ENCODE data around the gene ANO2.

The ANO2 gene

GRCh38 chr12:5599378-5599777, 345.7 kb downstream of the ANO2 start:
- Histone ChIP-seq H3K4me2 (ENCODE audit: low read length) (no peak overlapping the region), H3K4me1 (ENCODE audit: control insufficient read depth, low read length) (no peaks in the 10 kb centered on the region), H3K4me3 (ENCODE audit: low read length) (no peak overlapping the region), H4K20me1 (ENCODE audit: control insufficient read depth, insufficient read depth, low read depth, low read length) (no peaks in the 10 kb centered on the region), H3K9me3 (ENCODE audit: control insufficient read depth, insufficient read depth, low read length) (no peaks in the 10 kb centered on the region), H3K27ac (ENCODE audit: low read depth, low read length) (no peak overlapping the region), H3K79me2 (ENCODE audit: control insufficient read depth, low read length) (no peaks in the 10 kb centered on the region), H3K27me3 (ENCODE audit: control insufficient read depth, low read length) (peaks cover 12% of the 10 kb centered on the region; the same call in 1 of the 2 replicates), H3F3A (ENCODE audit: control insufficient read depth, insufficient read depth) (no peaks in the 10 kb centered on the region), H3K36me3 (ENCODE audit: control insufficient read depth, low read length) (no peaks in the 10 kb centered on the region), H3K9me2 (replicated peaks; ENCODE audit: control insufficient read depth, low read length) (no peaks in the 10 kb centered on the region)
- TF ChIP-seq EZH2phosphoT487 (IDR thresholded peaks at IDR 0.05; ENCODE audit: borderline replicate concordance, low read length) (no peak), CTCF (IDR thresholded peaks at IDR 0.05; ENCODE audit: low read depth, low read length, poor library complexity, severe bottlenecking) (no peak)

- TF ChIP-seq EZH2phosphoT487 (IDR thresholded peaks at IDR 0.05; ENCODE audit: borderline replicate concordance, low read length) (no peak), CTCF (IDR thresholded peaks at IDR 0.05; ENCODE audit: low read depth, low read length, poor library complexity, severe bottlenecking) (no peak)
Measured at GRCh38 chr12:5593998-5594397, 351.1 kb downstream of the ANO2 start.

GRCh38 chr12:5593086-5593485, 352.0 kb downstream of the ANO2 start:
- Histone ChIP-seq H3K27me3 (ENCODE audit: control insufficient read depth, low read length) (no peaks in the 10 kb centered on the region; the same call in 1 of the 2 replicates), H4K20me1 (ENCODE audit: control insufficient read depth, insufficient read depth, low read depth, low read length) (no peaks in the 10 kb centered on the region), H3K79me2 (ENCODE audit: control insufficient read depth, low read length) (no peaks in the 10 kb centered on the region), H3K27ac (ENCODE audit: low read depth, low read length) (no peak overlapping the region), H3K36me3 (ENCODE audit: control insufficient read depth, low read length) (no peaks in the 10 kb centered on the region), H3F3A (ENCODE audit: control insufficient read depth, insufficient read depth) (no peaks in the 10 kb centered on the region), H3K9me3 (ENCODE audit: control insufficient read depth, insufficient read depth, low read length) (no peaks in the 10 kb centered on the region), H3K4me2 (ENCODE audit: low read length) (no peak overlapping the region), H3K4me1 (ENCODE audit: control insufficient read depth, low read length) (no peaks in the 10 kb centered on the region), H3K9me2 (replicated peaks; ENCODE audit: control insufficient read depth, low read length) (no peaks in the 10 kb centered on the region), H3K4me3 (ENCODE audit: low read length) (no peak overlapping the region)
- TF ChIP-seq EZH2phosphoT487 (IDR thresholded peaks at IDR 0.05; ENCODE audit: borderline replicate concordance, low read length): no peak
- no peak for TF ChIP-seq CTCF (IDR thresholded peaks at IDR 0.05; ENCODE audit: low read depth, low read length, poor library complexity, severe bottlenecking)

More at GRCh38 chr12:5593998-5594397, 351.1 kb downstream of the ANO2 start:
- Histone ChIP-seq H3K27me3 (ENCODE audit: control insufficient read depth, low read length) (no peaks in the 10 kb centered on the region; the same call in 1 of the 2 replicates), H3K4me1 (ENCODE audit: control insufficient read depth, low read length) (no peaks in the 10 kb centered on the region), H3F3A (ENCODE audit: control insufficient read depth, insufficient read depth) (no peaks in the 10 kb centered on the region), H3K4me3 (ENCODE audit: low read length) (no peak overlapping the region), H4K20me1 (ENCODE audit: control insufficient read depth, insufficient read depth, low read depth, low read length) (no peaks in the 10 kb centered on the region), H3K4me2 (ENCODE audit: low read length) (no peak overlapping the region), H3K79me2 (ENCODE audit: control insufficient read depth, low read length) (no peaks in the 10 kb centered on the region), H3K9me2 (replicated peaks; ENCODE audit: control insufficient read depth, low read length) (no peaks in the 10 kb centered on the region), H3K36me3 (ENCODE audit: control insufficient read depth, low read length) (no peaks in the 10 kb centered on the region), H3K9me3 (ENCODE audit: control insufficient read depth, insufficient read depth, low read length) (no peaks in the 10 kb centered on the region), H3K27ac (ENCODE audit: low read depth, low read length) (no peak overlapping the region)

Measured in DOHH2 (cell line).